K562 (cell line): ENCODE measurements around the gene OBSCN. TPM values are rescaled to one million over a fixed set of nuclear protein-coding genes. Genes with fewer than 3 reads are reported as not detected.

Experiments used
- ATAC-seq: fragments of 200-7000 bp; cut with Tn5 transposase; 3 replicates; pipeline ENCODE4 v1.9.1; 2020; ENCODE audit warnings: moderate library complexity
- BruUV-seq: library from RNA; stranded (reverse); fragments of 400-500 nt; replicated peaks from 2 replicates; lab custom pipeline; 2021; lab: Mats Ljungman, UMichigan
- CTCF ChIA-PET: fragments of 300-600 bp; formaldehyde crosslinking; extraction: SDS; loops from one replicate; lab custom pipeline; 2021; ENCODE audit warnings: low intra/inter-chr PET ratio; lab: Yijun Ruan, JAX
- POLR2A ChIA-PET: fragments of 300-600, 350-650 bp; sonication (Branson Sonifier 250); formaldehyde crosslinking; extraction: SDS; loops from one replicate; lab custom pipeline; 2021; ENCODE audit warnings: antibody characterized with exemption, inconsistent platforms; lab: Yijun Ruan, JAX
- DNase-seq, 4 experiments: peaks; one replicate each; pipeline versions ENCODE4 v3.0.0 to v3.0.0-alpha.2; 2011 to 2018; ENCODE audit warnings: low spot score in 3 of 4, mixed read lengths in 3 of 4; ENCODE audit errors: extremely low read depth in 1 of 4
- FAIRE-seq: peaks from 2 replicates; lab custom pipeline; 2011; peaks lifted over from hg19 to GRCh38; lab: Jason Lieb, UNC
- H2AFZ ChIP-seq: 2 replicates; pipeline ENCODE4 v1.6.0; 2011; ENCODE audit warnings: low read depth, low read length, control low read depth, inconsistent platforms
- H3K27ac ChIP-seq: fragments of 200-600 bp; 3 replicates; pipeline ENCODE4 v1.8.0; 2011; ENCODE audit warnings: low read depth, mild to moderate bottlenecking, control low read depth, inconsistent platforms, low read length, moderate library complexity, mixed read lengths; ENCODE audit errors: extremely low read depth
- H3K27me3 ChIP-seq, 2 experiments: fragments of 300-600 bp in 1 of 2; 2 replicates in 1 of 2; 3 replicates in 1 of 2; pipeline versions ENCODE4 v1.6.0 to v1.8.0; 2011; ENCODE audit warnings: inconsistent platforms in 2 of 2, low read length in 2 of 2, mild to moderate bottlenecking in 1 of 2, mixed read lengths in 1 of 2, moderate library complexity in 1 of 2; ENCODE audit not compliant: control insufficient read depth in 2 of 2, insufficient read depth in 2 of 2
- H3K36me3 ChIP-seq: fragments of 300-600 bp; 3 replicates; pipeline ENCODE4 v1.8.0; 2011; ENCODE audit warnings: mild to moderate bottlenecking, low read length, inconsistent platforms; ENCODE audit not compliant: control insufficient read depth, insufficient read depth
- H3K4me1 ChIP-seq, 2 experiments: fragments of 200-600 bp in 1 of 2; replicated peaks in 1 of 2; 2 replicates in 1 of 2; 3 replicates in 1 of 2; pipeline versions ENCODE4 v1.5.1 to v1.8.0; 2011; ENCODE audit warnings: inconsistent platforms in 2 of 2, low read length in 2 of 2, mild to moderate bottlenecking in 1 of 2, mixed read lengths in 1 of 2, moderate library complexity in 1 of 2; ENCODE audit not compliant: control insufficient read depth in 2 of 2, insufficient read depth in 2 of 2
- H3K4me2 ChIP-seq: 2 replicates; pipeline ENCODE4 v1.6.1; 2011; ENCODE audit warnings: low read length, control low read depth, inconsistent platforms, mixed read lengths; ENCODE audit not compliant: insufficient read depth
- H3K4me3 ChIP-seq: fragments of 200-600 bp; sonication (generic), shearing (Covaris generic); 2 replicates; pipeline ENCODE4 v1.5.1; 2016; ENCODE audit warnings: control low read depth, inconsistent platforms
- H3K79me2 ChIP-seq: fragments of 200-600 bp; 3 replicates; pipeline ENCODE4 v1.8.0; 2011; ENCODE audit warnings: low read length, inconsistent platforms; ENCODE audit not compliant: control insufficient read depth, insufficient read depth
- H3K9ac ChIP-seq, 2 experiments: 2 replicates each; pipeline versions ENCODE4 v1.6.0 to v1.6.1; 2011; ENCODE audit warnings: low read depth in 2 of 2, low read length in 2 of 2, control low read depth in 1 of 2, inconsistent platforms in 1 of 2, mild to moderate bottlenecking in 1 of 2, mixed read lengths in 1 of 2; ENCODE audit not compliant: insufficient read depth in 1 of 2
- H3K9me1 ChIP-seq: one replicate; pipeline ENCODE4 v1.6.0; 2011; ENCODE audit warnings: inconsistent platforms, mild to moderate bottlenecking, low read length, moderate library complexity; ENCODE audit not compliant: control insufficient read depth, insufficient read depth
- H3K9me3 ChIP-seq: replicated peaks from 2 replicates; pipeline ENCODE4 v1.5.1; 2011; ENCODE audit warnings: low read depth, low read length, inconsistent platforms; ENCODE audit not compliant: control insufficient read depth, insufficient read depth
- H4K20me1 ChIP-seq: replicated peaks from 2 replicates; pipeline ENCODE4 v1.6.1; 2011; ENCODE audit warnings: low read length, inconsistent platforms, mixed read lengths; ENCODE audit not compliant: control insufficient read depth, insufficient read depth
- HDAC8 ChIP-seq: fragments of 450-650 bp; IDR thresholded peaks from 2 replicates; pipeline ENCODE4 v1.6.1; 2016; ENCODE audit warnings: mild to moderate bottlenecking, missing genetic modification characterization, moderate library complexity, missing compliant biosample characterization
- MXI1 ChIP-seq: IDR thresholded peaks from 2 replicates; pipeline ENCODE4 v1.6.1; 2011; ENCODE audit warnings: low read depth, mild to moderate bottlenecking, improper control_type of control experiment, low read length
- RBBP5 ChIP-seq: fragments of 200-600 bp; sonication (generic); IDR thresholded peaks from 2 replicates; pipeline ENCODE4 v1.6.1; 2012; ENCODE audit warnings: borderline replicate concordance, mild to moderate bottlenecking, low read length, control low read depth, inconsistent platforms; ENCODE audit not compliant: insufficient read depth, poor library complexity, severe bottlenecking
- SIX5 ChIP-seq, 2 experiments: IDR thresholded peaks; 2 replicates each; pipeline ENCODE4 v1.6.1; 2011; ENCODE audit warnings: low read length in 2 of 2, borderline replicate concordance in 1 of 2, low read depth in 1 of 2, mild to moderate bottlenecking in 1 of 2, moderate library complexity in 1 of 2; ENCODE audit not compliant: insufficient read depth in 1 of 2
- TCF15 ChIP-seq: fragments of 250-450 bp; sonication (Bioruptor Pico); IDR thresholded peaks from 2 replicates; pipeline ENCODE4 v1.8.0; 2022; ENCODE audit warnings: moderate library complexity, mild to moderate bottlenecking, inconsistent platforms
- ZFX ChIP-seq: sonication (generic); formaldehyde crosslinking; IDR thresholded peaks from 2 replicates; pipeline ENCODE4 v1.8.0; 2022; ENCODE audit warnings: mild to moderate bottlenecking, missing genetic modification reagents, moderate library complexity
- WGBS: fragments of 100-300 bp; shearing (Covaris generic); methylation state at CpG from one replicate; pipeline ENCODE4 v1.1.6; 2016; ENCODE audit warnings: low coverage, mixed read lengths; ENCODE audit not compliant: insufficient coverage; ENCODE audit errors: missing lambda C conversion rate; 5-methylcytosine and 5-hydroxymethylcytosine counted together
- in situ Hi-C: fragments of 300-500 bp; cut with MboI; formaldehyde crosslinking; loops from 4 replicates; pipeline ENCODE4 v1.15.0; 2018; ENCODE audit warnings: inconsistent platforms, mixed read lengths
- intact Hi-C: fragments of 100-400 bp; cut with micrococcal nuclease; formaldehyde crosslinking; loops from 2 replicates; pipeline ENCODE4 v1.14.2; 2022
- polyA plus RNA-seq, 8 experiments: library from polyadenylated mRNA; depleted of rRNA in 4 of 8; stranded (reverse) in 5 of 8; unstranded in 3 of 8; fragments of >200 nt; fragmentation: Nextera tagmentation in 2 of 8; fragmentation: Illumina TruSeq in 1 of 8; extraction: Ambion mirVana in 2 of 8; extraction: Trizol in 1 of 8; gene quantifications; 2 replicates each; pipeline versions ENCODE4 v1.2.1 to v1.2.3, GENCODE V29; 2011 to 2014; ENCODE audit warnings: inconsistent platforms in 1 of 8, missing spikeins in 1 of 8
- total RNA-seq, 7 experiments: library from RNA; depleted of rRNA in 6 of 7; stranded (reverse); fragments of >200 nt in 6 of 7; fragmentation: Illumina TruSeq in 2 of 7; extraction: Trizol in 2 of 7; gene quantifications; 2 replicates each; pipeline versions ENCODE4 v1.2.1 to v1.2.3, GENCODE V29; 2011 to 2021; ENCODE audit warnings: low replicate concordance in 1 of 7

The OBSCN gene
- total and polyA plus RNA-seq, 9 of the 15 experiments (the other 6 are each of a cell fraction or from before 2014, with no cell fraction given): 0.18 to 19.7 (median 3.6) TPM

DNA sequence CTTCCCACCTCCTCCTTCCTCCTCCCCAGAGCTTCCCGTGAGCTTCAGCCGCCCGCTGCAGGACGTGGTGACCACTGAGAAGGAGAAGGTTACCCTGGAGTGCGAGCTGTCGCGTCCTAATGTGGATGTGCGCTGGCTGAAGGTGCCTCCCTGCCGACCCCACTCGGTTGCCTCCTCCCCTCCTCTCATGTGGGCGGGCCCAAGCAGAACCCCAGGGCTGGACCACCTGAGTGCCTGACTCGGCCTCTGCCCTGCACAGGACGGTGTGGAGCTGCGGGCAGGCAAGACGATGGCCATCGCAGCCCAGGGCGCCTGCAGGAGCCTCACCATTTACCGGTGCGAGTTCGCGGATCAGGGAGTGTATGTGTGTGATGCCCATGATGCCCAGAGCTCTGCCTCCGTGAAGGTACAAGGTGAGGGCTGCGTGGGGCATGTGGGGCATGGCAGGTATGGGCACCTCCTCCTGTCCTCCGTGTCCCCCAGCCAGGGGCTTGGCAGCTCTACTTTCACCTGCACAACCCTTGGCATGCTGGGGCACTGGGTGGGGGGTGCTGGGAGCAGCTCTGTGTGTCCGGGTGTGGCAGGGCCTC is 69.2 kb downstream of the OBSCN start:
- Histone ChIP-seq H3K27ac (no peak overlapping the region), H4K20me1 (no peaks in the 10 kb centered on the region; the same call in 1 of the 2 replicates), H3K79me2 (peaks cover 2% of the 10 kb centered on the region; the same call in 1 of the 3 replicates), H3K4me1 (peaks cover 5 to 76% of the 10 kb centered on the region in 2 experiments; a peak in 3 of 5 replicates), H3K36me3 (peaks cover 7% of the 10 kb centered on the region; the same call in 1 of the 3 replicates), H3K9me1 (peaks cover 6% of the 10 kb centered on the region), H2AFZ (0 out of 2 replicates have a peak overlapping the region, but pooled peaks have one; percentile 86), H3K27me3 (no peaks in the 10 kb centered on the region), H3K9me3 (no peaks in the 10 kb centered on the region), H3K4me3 (no peak overlapping the region), H3K4me2 (0 out of 2 replicates have a peak overlapping the region, but pooled peaks have one; percentile 88), H3K9ac (peak overlapping the region in 1 of 2 experiments; percentile 91; a peak in 1 of 4 replicates)
- ChIA-PET POLR2A (interaction anchor here (0.6 to 2.3 kb wide), 4 partner anchors 9 to 180 kb away, joined by 3 to 10 read pairs (median 3); no protein-coding TSS in a partner anchor), CTCF (no interaction called here)
- no peak for FAIRE-seq
- WGBS: 62% methylated on average over 24 of the region's 25 CpGs
- TF ChIP-seq RBBP5 (no peak), SIX5 (IDR thresholded peaks at IDR 0.05; ENCODE audit: borderline replicate concordance in 1 of 2, insufficient read depth in 1 of 2, low read depth in 1 of 2, low read length in 2 of 2) (no peak), HDAC8 (tag) (no peak), ZFX (no peak; the same call in 1 of the 2 replicates), MXI1 (no peak), TCF15 (CRISPR knock-in tag) (no peak)
- no peak for ATAC-seq
- no peak for DNase-seq
- in situ Hi-C loops: no loop called here
- BruUV-seq: no TSS peak
- intact Hi-C loops: no loop called here
